ENCODE results near the gene MYO9B.

DNA sequence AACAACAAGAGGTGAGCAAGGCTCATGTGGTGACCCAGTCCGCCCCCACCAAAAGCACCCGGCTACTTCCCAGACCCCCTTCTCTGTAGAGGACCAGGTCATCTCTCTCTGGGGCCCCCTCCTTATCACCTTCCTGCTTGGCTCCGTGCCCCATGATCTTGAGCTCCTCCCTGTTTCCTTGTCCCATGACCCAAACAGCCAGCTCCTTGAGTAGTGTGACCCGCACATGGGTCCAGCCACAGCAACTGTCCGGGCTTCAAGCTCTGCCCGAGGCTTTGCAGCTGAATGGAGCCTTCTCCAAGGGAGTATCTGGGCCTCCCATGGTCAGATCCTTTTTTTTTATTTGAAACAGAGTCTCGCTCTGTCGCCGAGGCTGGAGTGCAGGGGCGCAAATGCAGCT is 61.8 kb downstream of the MYO9B start:
- TF ChIP-seq CTCF (conservative IDR thresholded peaks at IDR 0.05 in 1 of 2, IDR thresholded peaks at IDR 0.05 in 1 of 2; ENCODE audit: extremely low read depth in 1 of 2, insufficient read depth in 1 of 2, low read depth in 1 of 2, low read length in 2 of 2): no peak
- TF ChIP-seq EZH2 (IDR thresholded peaks at IDR 0.05; ENCODE audit: borderline replicate concordance, low read length): no peak

All from mammary epithelial cell (primary cell).